Neuronal stem cell (in vitro differentiated cells): ENCODE data around the gene GSTCD.

Experiments
- DNase-seq: peaks from one replicate; pipeline ENCODE4 v3.0.0-alpha.2; 2013; ENCODE audit warnings: low spot score
- H2AFZ ChIP-seq: one replicate; pipeline ENCODE4 v1.6.1; 2013; ENCODE audit warnings: mild to moderate bottlenecking, low read length, inconsistent platforms
- H2AK5ac ChIP-seq: 2 replicates; pipeline ENCODE4 v1.6.1; 2013; ENCODE audit warnings: low read depth, mild to moderate bottlenecking, inconsistent platforms, low read length, moderate library complexity, mixed read lengths
- H2BK120ac ChIP-seq: 2 replicates; pipeline ENCODE4 v1.6.1; 2013; ENCODE audit warnings: low read depth, mild to moderate bottlenecking, inconsistent platforms, low read length, moderate library complexity, mixed read lengths
- H2BK12ac ChIP-seq: one replicate; pipeline ENCODE4 v1.6.1; 2013; ENCODE audit warnings: low read length, inconsistent platforms
- H2BK15ac ChIP-seq: 2 replicates; pipeline ENCODE4 v1.6.1; 2013; ENCODE audit warnings: mild to moderate bottlenecking, low read length, inconsistent platforms, mixed read lengths
- H2BK5ac ChIP-seq: one replicate; pipeline ENCODE4 v1.6.1; 2013; ENCODE audit warnings: inconsistent platforms, mild to moderate bottlenecking, low read length, moderate library complexity
- H3K14ac ChIP-seq: one replicate; pipeline ENCODE4 v1.6.1; 2013; ENCODE audit warnings: low read length, inconsistent platforms
- H3K18ac ChIP-seq: 2 replicates; pipeline ENCODE4 v1.6.1; 2013; ENCODE audit warnings: low read length, inconsistent platforms
- H3K23ac ChIP-seq: 2 replicates; pipeline ENCODE4 v1.6.1; 2013; ENCODE audit warnings: low read depth, mild to moderate bottlenecking, mixed read lengths, low read length, inconsistent platforms; ENCODE audit not compliant: poor library complexity
- H3K27ac ChIP-seq: replicated peaks from 3 replicates; pipeline ENCODE4 v1.5.1; 2013; ENCODE audit warnings: low read length, inconsistent platforms
- H3K27me3 ChIP-seq, 3 experiments: 2 replicates each; pipeline ENCODE4 v1.6.1; 2013; ENCODE audit warnings: low read length in 3 of 3, mild to moderate bottlenecking in 2 of 3, inconsistent platforms in 1 of 3, low read depth in 1 of 3, mixed read lengths in 1 of 3, moderate library complexity in 1 of 3; ENCODE audit not compliant: control insufficient read depth in 3 of 3, insufficient read depth in 3 of 3
- H3K36me3 ChIP-seq, 2 donors: replicated peaks in 1 of 2; 2 replicates each; pipeline ENCODE4 v1.6.1; 2013; ENCODE audit warnings: low read length in 2 of 2; ENCODE audit not compliant: control insufficient read depth in 2 of 2, insufficient read depth in 2 of 2
- H3K4ac ChIP-seq: 2 replicates; pipeline ENCODE4 v1.6.1; 2013; ENCODE audit warnings: inconsistent platforms, mild to moderate bottlenecking, low read length, moderate library complexity
- H3K4me1 ChIP-seq, 2 donors: 1 replicate in 1 of 2; 2 replicates in 1 of 2; pipeline ENCODE4 v1.6.1; 2013; ENCODE audit warnings: low read length in 2 of 2, low read depth in 1 of 2; ENCODE audit not compliant: control insufficient read depth in 2 of 2, insufficient read depth in 1 of 2
- H3K4me2 ChIP-seq: one replicate; pipeline ENCODE4 v1.6.1; 2013; ENCODE audit warnings: mild to moderate bottlenecking, low read length, inconsistent platforms; ENCODE audit not compliant: insufficient read depth, poor library complexity, severe bottlenecking
- H3K4me3 ChIP-seq, 2 donors: 2 replicates each; pipeline ENCODE4 v1.5.1; 2013; ENCODE audit warnings: low read length in 2 of 2, mild to moderate bottlenecking in 2 of 2, inconsistent platforms in 1 of 2, moderate library complexity in 1 of 2
- H3K79me1 ChIP-seq: one replicate; pipeline ENCODE4 v1.6.1; 2013; ENCODE audit warnings: low read depth, mild to moderate bottlenecking, inconsistent platforms, low read length, moderate library complexity
- H3K9ac ChIP-seq: one replicate; pipeline ENCODE4 v1.6.1; 2013; ENCODE audit warnings: mild to moderate bottlenecking, low read depth, low read length, inconsistent platforms; ENCODE audit not compliant: poor library complexity
- H3K9me3 ChIP-seq, 2 donors: replicated peaks in 1 of 2; 2 replicates each; pipeline versions ENCODE3 to v1.6.1; 2013; ENCODE audit warnings: low read length in 2 of 2, mild to moderate bottlenecking in 2 of 2, inconsistent platforms in 1 of 2, low read depth in 1 of 2, mixed read lengths in 1 of 2, moderate library complexity in 1 of 2; ENCODE audit not compliant: control insufficient read depth in 2 of 2, insufficient read depth in 1 of 2
- H4K8ac ChIP-seq: one replicate; pipeline ENCODE4 v1.6.1; 2013; ENCODE audit warnings: low read depth, mild to moderate bottlenecking, inconsistent platforms, low read length, moderate library complexity
- H4K91ac ChIP-seq: one replicate; pipeline ENCODE4 v1.6.1; 2013; ENCODE audit warnings: low read length, low read depth, mild to moderate bottlenecking, inconsistent platforms; ENCODE audit not compliant: poor library complexity
- WGBS, 2 donors: extraction: QIAGEN DNeasy Blood & Tissue Kit; methylation state at CpG; one replicate each; pipeline ENCODE4 v1.1.7; 2013; ENCODE audit warnings: missing lambda C conversion rate in 2 of 2, mixed read lengths in 1 of 2; ENCODE audit not compliant: insufficient read length in 2 of 2, insufficient replicate concordance in 1 of 2; ENCODE audit errors: extremely low coverage in 2 of 2; 5-methylcytosine and 5-hydroxymethylcytosine counted together

GSTCD gene

DNA sequence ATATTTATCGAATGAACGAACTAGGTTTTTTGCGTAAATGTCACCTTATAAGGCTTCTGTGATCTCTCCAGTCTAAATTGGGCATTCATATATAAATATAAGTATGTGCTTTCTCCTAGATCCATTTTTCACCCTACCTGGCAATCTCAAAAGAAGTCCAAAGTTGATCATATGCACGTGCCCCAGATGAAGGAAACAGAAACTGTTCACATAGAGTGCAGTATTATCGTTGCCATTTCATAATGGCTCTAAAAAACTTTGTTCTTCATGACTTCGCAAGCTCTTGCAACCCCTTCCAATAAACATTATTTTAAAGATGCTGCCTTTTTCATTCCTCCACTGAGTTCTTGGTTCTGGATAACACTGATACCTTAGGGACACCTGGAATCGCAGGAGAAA lies 803 bp upstream of the GSTCD start:
- Histone ChIP-seq H3K18ac (no peak overlapping the region), H3K79me1 (no peaks in the 10 kb centered on the region), H2AFZ (peak overlapping the region; percentile 96), H3K4me3 (peak overlapping the region; percentile 85 to 93), H3K4me2 (peak overlapping the region; percentile 63), H4K8ac (no peak overlapping the region), H3K36me3 (peaks cover 2 to 4% of the 10 kb centered on the region in 2 donors), H4K91ac (no peak overlapping the region), H2AK5ac (no peak overlapping the region), H2BK5ac (no peak overlapping the region), H2BK12ac (no peak overlapping the region), H3K9ac (no peak overlapping the region), H3K27ac (no peak overlapping the region), H3K4ac (no peak overlapping the region), H3K23ac (no peak overlapping the region), H3K27me3 (no peaks in the 10 kb centered on the region), H3K14ac (no peak overlapping the region), H3K4me1 (peaks cover 0 to 3% of the 10 kb centered on the region in 2 donors), H2BK120ac (no peak overlapping the region), H2BK15ac (no peak overlapping the region), H3K9me3 (no peaks in the 10 kb centered on the region)
- DNase-seq = no peak
- no CpG with 5 or more reads among the region's 7 CpGs for WGBS, 2 donors

- Histone ChIP-seq H4K8ac (peak overlapping the region; percentile 82), H2BK5ac (peak overlapping the region; percentile 82), H2BK12ac (no peak overlapping the region), H3K27ac (peak overlapping the region; percentile 92), H3K9me3 (no peaks in the 10 kb centered on the region), H3K4me1 (peaks cover 0 to 3% of the 10 kb centered on the region in 2 donors), H2AK5ac (peak overlapping the region; percentile 7), H2BK120ac (no peak overlapping the region), H3K14ac (no peak overlapping the region), H3K4me2 (peak overlapping the region; percentile 81), H3K79me1 (no peaks in the 10 kb centered on the region), H4K91ac (no peak overlapping the region), H3K9ac (peak overlapping the region; percentile 97), H2AFZ (peak overlapping the region; percentile 96), H3K23ac (peak overlapping the region; percentile 97), H3K36me3 (no peaks in the 10 kb centered on the region), H3K4ac (no peak overlapping the region), H3K4me3 (peak overlapping the region; percentile 85 to 93), H3K18ac (peak overlapping the region; percentile 99), H3K27me3 (no peaks in the 10 kb centered on the region), H2BK15ac (peak overlapping the region; percentile 58)
- no peak for DNase-seq
- WGBS, 2 donors = no CpG with 5 or more reads among the region's 11 CpGs
Measured at GRCh38 chr4:105709081-105709450, 482 bp downstream of the GSTCD start.

DNA sequence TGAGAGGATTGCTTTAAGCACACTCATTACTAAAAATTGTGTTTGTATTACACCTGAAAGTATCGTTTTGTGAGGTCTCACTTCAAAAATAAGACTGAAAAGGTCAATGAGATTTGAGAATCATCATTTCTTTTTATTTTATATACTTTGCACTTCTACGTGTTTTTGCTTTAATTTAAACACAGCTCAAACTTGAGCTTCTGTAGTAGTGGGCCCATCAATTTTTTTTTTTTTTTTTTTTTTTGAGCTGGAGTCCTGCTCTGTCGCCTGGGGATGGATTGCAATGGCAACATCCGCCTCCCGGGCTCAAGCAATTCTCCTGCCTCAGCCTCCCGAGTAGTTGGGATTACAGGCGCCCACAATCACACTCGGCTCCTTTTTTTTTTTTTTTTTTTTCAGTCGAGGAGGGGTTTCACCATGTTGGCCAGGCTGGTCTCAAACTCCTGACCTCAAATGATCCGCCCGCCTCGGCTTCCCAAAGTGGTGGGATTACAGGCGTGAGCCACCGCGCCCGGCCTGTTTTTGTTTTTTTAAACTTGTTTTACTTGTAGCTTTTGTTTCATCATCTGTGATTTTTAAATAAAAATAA lies 1.5 kb downstream of the GSTCD start:
- H3K27me3 ChIP-seq = no peaks in the 10 kb centered on the region
- DNase-seq = no peak
- no peak overlapping the region for H2BK12ac ChIP-seq
- no peak overlapping the region for H3K18ac ChIP-seq
- H3K23ac ChIP-seq = no peak overlapping the region
- no peaks in the 10 kb centered on the region for H3K79me1 ChIP-seq
- H2BK5ac ChIP-seq = no peak overlapping the region
- H4K8ac ChIP-seq = no peak overlapping the region
- H4K91ac ChIP-seq = no peak overlapping the region
- H3K4me3 ChIP-seq = peak overlapping the region in 1 of 2 donors; percentile 85
- peaks cover 0 to 3% of the 10 kb centered on the region in 2 donors for H3K4me1 ChIP-seq
- H2BK120ac ChIP-seq = no peak overlapping the region
- no peak overlapping the region for H3K14ac ChIP-seq
- no peak overlapping the region for H3K4me2 ChIP-seq
- H3K4ac ChIP-seq = no peak overlapping the region
- no peak overlapping the region for H2AFZ ChIP-seq
- no peak overlapping the region for H3K27ac ChIP-seq
- no peaks in the 10 kb centered on the region for H3K9me3 ChIP-seq
- no peak overlapping the region for H2AK5ac ChIP-seq
- WGBS, 2 donors = no CpG with 5 or more reads among the region's 16 CpGs
- H2BK15ac ChIP-seq = no peak overlapping the region
- no peaks in the 10 kb centered on the region for H3K36me3 ChIP-seq
- no peak overlapping the region for H3K9ac ChIP-seq

- Histone ChIP-seq H3K14ac (no peak overlapping the region), H2BK5ac (no peak overlapping the region), H3K23ac (no peak overlapping the region), H3K79me1 (no peaks in the 10 kb centered on the region), H3K9ac (no peak overlapping the region), H3K9me3 (no peaks in the 10 kb centered on the region), H3K27ac (no peak overlapping the region), H3K36me3 (no peaks in the 10 kb centered on the region), H4K91ac (no peak overlapping the region), H2AK5ac (no peak overlapping the region), H3K18ac (no peak overlapping the region), H3K4me2 (no peak overlapping the region), H2BK120ac (no peak overlapping the region), H3K4ac (no peak overlapping the region), H2AFZ (no peak overlapping the region), H3K4me1 (peaks cover 0 to 3% of the 10 kb centered on the region in 2 donors), H3K27me3 (no peaks in the 10 kb centered on the region), H2BK12ac (no peak overlapping the region), H3K4me3 (no peak overlapping the region), H4K8ac (no peak overlapping the region), H2BK15ac (no peak overlapping the region)
- DNase-seq = no peak
- no CpG with 5 or more reads among the region's 6 CpGs for WGBS, 2 donors
Measured at GRCh38 chr4:105710678-105711077, 2.1 kb downstream of the GSTCD start.
